Measurements from ENCODE around the gene MNX1.

DNA sequence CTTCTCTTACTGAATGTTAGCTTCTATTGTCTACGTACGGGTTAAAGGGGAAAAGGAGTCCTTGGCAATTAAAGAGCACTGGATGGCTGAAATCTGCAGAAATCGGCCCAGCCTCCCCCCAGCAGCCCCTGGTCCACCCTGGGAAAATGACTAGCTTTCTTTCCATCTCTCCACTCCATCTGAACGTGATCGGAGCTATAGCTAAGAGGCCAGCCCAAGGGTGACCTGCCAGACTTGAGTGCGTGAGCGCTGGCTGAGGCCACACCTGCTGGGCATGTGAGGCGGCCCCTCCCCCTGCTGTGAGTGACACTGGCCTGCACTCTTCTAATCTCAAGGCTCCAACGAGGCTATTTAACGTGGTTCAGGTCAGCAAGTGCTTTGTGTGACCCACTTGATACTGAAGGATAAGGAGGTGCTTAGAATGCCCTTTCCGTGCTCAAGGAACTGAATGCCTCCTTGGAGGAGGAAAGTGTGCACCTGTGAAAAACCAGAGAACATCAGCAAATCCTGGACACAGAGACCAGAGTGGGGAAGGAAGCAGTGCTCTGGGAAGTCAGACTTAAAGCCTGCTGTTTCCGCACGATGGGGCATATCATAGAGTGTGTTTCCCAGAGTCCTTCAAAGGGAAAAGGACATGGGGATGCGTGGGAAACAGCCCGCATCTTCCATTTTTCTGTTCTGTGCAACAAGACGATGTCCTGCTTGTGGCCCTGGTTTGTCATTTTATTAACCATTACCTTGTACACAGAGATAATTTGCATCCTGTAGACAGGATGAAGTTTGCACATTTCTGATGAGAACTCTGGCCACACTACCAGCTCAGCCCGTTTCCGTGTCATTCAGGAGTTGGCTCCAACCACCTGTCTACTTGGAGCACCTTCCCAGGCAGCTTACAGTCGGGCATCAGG, 12.5 kb upstream of the MNX1 start:
- TF ChIP-seq CTCF (IDR thresholded peaks at IDR 0.05) (no peak), POLR2A (IDR thresholded peaks at IDR 0.05) (no peak)

Measured in uterus (tissue), 2 donors.